IMR-90 (cell line): ENCODE measurements around the gene ADCY1. TPM values are rescaled to one million over a fixed set of nuclear protein-coding genes. Genes with fewer than 3 reads are reported as not detected.

Source experiments
- ATAC-seq: fragments of 200-7000 bp; cut with Tn5 transposase; 2 replicates; pipeline ENCODE4 v1.9.1; 2020; ENCODE audit warnings: low read depth, mild to moderate bottlenecking, moderate library complexity
- BruUV-seq: library from RNA; stranded (reverse); fragments of 400-500 nt; replicated peaks from 2 replicates; lab custom pipeline; 2021; lab: Mats Ljungman, UMichigan
- CTCF ChIA-PET: fragments of 300-600 bp; formaldehyde crosslinking; extraction: SDS; loops from one replicate; lab custom pipeline; 2021; ENCODE audit warnings: antibody characterized with exemption; lab: Yijun Ruan, JAX
- POLR2A ChIA-PET: fragments of 300-600 bp; sonication (Branson Sonifier 250); formaldehyde crosslinking; loops from one replicate; lab custom pipeline; 2022; ENCODE audit warnings: antibody characterized with exemption; ENCODE audit not compliant: unreplicated experiment; lab: Charles Lee
- DNase-seq: peaks from one replicate; pipeline ENCODE4 v3.0.0; 2013
- H2AFZ ChIP-seq: replicated peaks from 2 replicates; pipeline ENCODE3; 2013; ENCODE audit warnings: low read length, mild to moderate bottlenecking; ENCODE audit not compliant: poor library complexity
- H2AK5ac ChIP-seq: 2 replicates; pipeline ENCODE4 v1.6.1; 2013; ENCODE audit warnings: low read depth, low read length, inconsistent platforms
- H2AK9ac ChIP-seq: replicated peaks from 2 replicates; pipeline ENCODE3; 2013; ENCODE audit warnings: mild to moderate bottlenecking, low read depth, low read length, moderate library complexity; ENCODE audit not compliant: poor library complexity
- H2BK120ac ChIP-seq: 2 replicates; pipeline ENCODE4 v1.6.1; 2013; ENCODE audit warnings: low read depth, low read length, inconsistent platforms
- H2BK15ac ChIP-seq: 3 replicates; pipeline ENCODE4 v1.6.1; 2013; ENCODE audit warnings: low read depth, low read length, inconsistent platforms
- H2BK20ac ChIP-seq: 2 replicates; pipeline ENCODE4 v1.6.1; 2013; ENCODE audit warnings: low read depth, mild to moderate bottlenecking, inconsistent platforms, low read length, moderate library complexity
- H2BK5ac ChIP-seq: 2 replicates; pipeline ENCODE4 v1.6.1; 2013; ENCODE audit warnings: mild to moderate bottlenecking, low read depth, low read length, inconsistent platforms; ENCODE audit not compliant: poor library complexity, severe bottlenecking
- H3K14ac ChIP-seq: replicated peaks from 2 replicates; pipeline ENCODE4 v1.6.1; 2013; ENCODE audit warnings: low read depth, low read length, inconsistent platforms
- H3K18ac ChIP-seq: 2 replicates; pipeline ENCODE4 v1.6.1; 2013; ENCODE audit warnings: low read depth, low read length, control low read depth
- H3K23ac ChIP-seq: 2 replicates; pipeline ENCODE4 v1.6.1; 2013; ENCODE audit warnings: low read depth, low read length, inconsistent platforms
- H3K27ac ChIP-seq: 2 replicates; pipeline ENCODE4 v1.5.1; 2013; ENCODE audit warnings: mild to moderate bottlenecking, control low read depth, low read length; ENCODE audit not compliant: insufficient read depth
- H3K27me3 ChIP-seq: 2 replicates; pipeline ENCODE4 v1.6.1; 2013; ENCODE audit warnings: low read length; ENCODE audit not compliant: control insufficient read depth, insufficient read depth
- H3K36me3 ChIP-seq: 2 replicates; pipeline ENCODE4 v1.6.1; 2013; ENCODE audit warnings: low read length, mixed read lengths; ENCODE audit not compliant: control insufficient read depth, insufficient read depth
- H3K4ac ChIP-seq: 2 replicates; pipeline ENCODE4 v1.6.1; 2013; ENCODE audit warnings: low read depth, low read length, inconsistent platforms
- H3K4me1 ChIP-seq: 2 replicates; pipeline ENCODE4 v1.6.1; 2013; ENCODE audit warnings: low read length, mixed read lengths; ENCODE audit not compliant: control insufficient read depth, insufficient read depth
- H3K4me2 ChIP-seq: 2 replicates; pipeline ENCODE4 v1.6.1; 2013; ENCODE audit warnings: low read depth, mild to moderate bottlenecking, control low read depth, low read length, moderate library complexity
- H3K4me3 ChIP-seq: 2 replicates; pipeline ENCODE4 v1.5.1; 2013; ENCODE audit warnings: low read depth, mild to moderate bottlenecking, control low read depth, low read length, moderate library complexity; ENCODE audit not compliant: insufficient read depth
- H3K56ac ChIP-seq: 2 replicates; pipeline ENCODE4 v1.6.1; 2013; ENCODE audit warnings: low read length, inconsistent platforms; ENCODE audit not compliant: insufficient read depth; ENCODE audit errors: extremely low read depth
- H3K79me1 ChIP-seq, 2 experiments: 2 replicates each; pipeline ENCODE4 v1.6.1; 2013; ENCODE audit warnings: low read length in 2 of 2, inconsistent platforms in 1 of 2, low read depth in 1 of 2
- H3K9ac ChIP-seq: 2 replicates; pipeline ENCODE4 v1.6.1; 2013; ENCODE audit warnings: low read depth, low read length, control low read depth
- H3K9me1 ChIP-seq: 2 replicates; pipeline ENCODE4 v1.6.1; 2013; ENCODE audit warnings: low read length, inconsistent platforms; ENCODE audit not compliant: insufficient read depth
- H3K9me3 ChIP-seq: 2 replicates; pipeline ENCODE4 v1.6.1; 2013; ENCODE audit warnings: low read length; ENCODE audit not compliant: control insufficient read depth, insufficient read depth
- H4K20me1 ChIP-seq: 2 replicates; pipeline ENCODE4 v1.6.1; 2013; ENCODE audit warnings: low read length, inconsistent platforms; ENCODE audit not compliant: insufficient read depth
- H4K5ac ChIP-seq: 2 replicates; pipeline ENCODE4 v1.6.1; 2013; ENCODE audit warnings: mild to moderate bottlenecking, low read depth, low read length, control low read depth
- H4K8ac ChIP-seq, 2 experiments: 2 replicates each; pipeline ENCODE4 v1.6.1; 2013; ENCODE audit warnings: low read depth in 2 of 2, low read length in 2 of 2, control low read depth in 1 of 2, inconsistent platforms in 1 of 2
- H4K91ac ChIP-seq: 2 replicates; pipeline ENCODE4 v1.6.1; 2013; ENCODE audit warnings: low read depth, low read length, inconsistent platforms; ENCODE audit not compliant: insufficient read depth
- FOS ChIP-seq: fragments of 150-350 bp; IDR thresholded peaks from 2 replicates; pipeline ENCODE4 v1.6.1; 2016; ENCODE audit warnings: low read depth, low read length
- SMC3 ChIP-seq: fragments of 150-350 bp; IDR thresholded peaks from 2 replicates; pipeline ENCODE4 v1.6.1; 2016; ENCODE audit warnings: low read depth, mild to moderate bottlenecking, antibody characterized with exemption, low read length, moderate library complexity
- WGBS, 2 experiments: methylation state at CpG; one replicate each; pipeline versions ENCODE4 v1.1.5 to v1.1.7; 2013; ENCODE audit warnings: missing lambda C conversion rate in 2 of 2; ENCODE audit not compliant: insufficient read length in 1 of 2; ENCODE audit errors: extremely low coverage in 2 of 2; 5-methylcytosine and 5-hydroxymethylcytosine counted together
- dilution Hi-C: fragments of 300-500 bp; cut with HindIII; formaldehyde crosslinking; loops from one replicate; pipeline ENCODE4 v1.14.3; 2018; ENCODE audit warnings: low sequenced_read_pairs; ENCODE audit not compliant: unreplicated experiment
- in situ Hi-C: fragments of 300-500 bp; cut with MboI; formaldehyde crosslinking; loops from 3 replicates; pipeline ENCODE4 v1.14.3; 2019; ENCODE audit warnings: low sequenced_read_pairs, inconsistent platforms, mixed read lengths
- intact Hi-C: fragments of 100-400 bp; cut with micrococcal nuclease; formaldehyde crosslinking; loops from 2 replicates; pipeline ENCODE4 v1.10.0; 2022
- polyA plus RNA-seq, 3 experiments: library from polyadenylated mRNA; depleted of rRNA; stranded (reverse); fragments of >200 nt; gene quantifications; 2 replicates each; pipeline ENCODE4 v1.2.3, GENCODE V29; 2012; ENCODE audit warnings: low replicate concordance in 1 of 3
- total RNA-seq: library from RNA; depleted of rRNA; stranded (reverse); fragments of >200 nt; gene quantifications from 2 replicates; pipeline ENCODE4 v1.2.3, GENCODE V29; 2012

The ADCY1 gene
- total and polyA plus RNA-seq, 2 of the 4 experiments (the other 2 are of a cell fraction): 0.18 to 0.24 TPM

- Histone ChIP-seq H3K18ac (no peak overlapping the region), H2AK9ac (no peak overlapping the region), H4K8ac (no peak overlapping the region), H2BK5ac (no peak overlapping the region), H2AK5ac (no peak overlapping the region), H4K91ac (no peak overlapping the region), H3K4me1 (no peaks in the 10 kb centered on the region), H3K4me2 (no peak overlapping the region), H3K36me3 (no peaks in the 10 kb centered on the region), H2BK120ac (no peak overlapping the region), H3K56ac (no peak overlapping the region), H3K79me1 (no peaks in the 10 kb centered on the region), H2AFZ (no peak overlapping the region), H3K23ac (no peak overlapping the region), H3K4ac (no peak overlapping the region), H4K20me1 (no peaks in the 10 kb centered on the region), H3K9me1 (no peaks in the 10 kb centered on the region), H3K9me3 (0 out of 2 replicates have a peak, but pooled peaks cover under 1% of the 10 kb centered on the region), H3K4me3 (no peak overlapping the region), H3K14ac (no peak overlapping the region), H3K27ac (no peak overlapping the region), H3K9ac (no peak overlapping the region), H2BK15ac (no peak overlapping the region), H3K27me3 (peaks cover 32% of the 10 kb centered on the region), H4K5ac (no peak overlapping the region), H2BK20ac (no peak overlapping the region)
- TF ChIP-seq FOS (no peak), SMC3 (no peak)
- intact Hi-C loops: no loop called here
- no TSS peak for BruUV-seq
- CTCF ChIA-PET: no interaction called here
- POLR2A ChIA-PET: no interaction called here
- in situ Hi-C loops: no loop called here
- WGBS, 2 experiments: no CpG with 5 or more reads among the region's 9 CpGs
- dilution Hi-C loops: no loop called here
- DNase-seq (no peak), ATAC-seq (no peak)
Observed at GRCh38 chr7:45564886-45565455, 9.2 kb upstream of the ADCY1 start.
